Jurkat, Clone E6-1 (cell line): ENCODE results near the gene TNFAIP8L2.
A peak's percentile ranks its signal among the peaks of the same experiment; 100 is the strongest.

Experiments
- DNase-seq: peaks from one replicate; pipeline ENCODE4 v3.0.0-alpha.2; 2011; ENCODE audit warnings: low read depth, low spot score
- H3K4me3 ChIP-seq: 2 replicates; pipeline ENCODE4 v1.5.1; 2011; ENCODE audit warnings: mild to moderate bottlenecking, low read length, control low read depth, moderate library complexity

Gene TNFAIP8L2

DNA sequence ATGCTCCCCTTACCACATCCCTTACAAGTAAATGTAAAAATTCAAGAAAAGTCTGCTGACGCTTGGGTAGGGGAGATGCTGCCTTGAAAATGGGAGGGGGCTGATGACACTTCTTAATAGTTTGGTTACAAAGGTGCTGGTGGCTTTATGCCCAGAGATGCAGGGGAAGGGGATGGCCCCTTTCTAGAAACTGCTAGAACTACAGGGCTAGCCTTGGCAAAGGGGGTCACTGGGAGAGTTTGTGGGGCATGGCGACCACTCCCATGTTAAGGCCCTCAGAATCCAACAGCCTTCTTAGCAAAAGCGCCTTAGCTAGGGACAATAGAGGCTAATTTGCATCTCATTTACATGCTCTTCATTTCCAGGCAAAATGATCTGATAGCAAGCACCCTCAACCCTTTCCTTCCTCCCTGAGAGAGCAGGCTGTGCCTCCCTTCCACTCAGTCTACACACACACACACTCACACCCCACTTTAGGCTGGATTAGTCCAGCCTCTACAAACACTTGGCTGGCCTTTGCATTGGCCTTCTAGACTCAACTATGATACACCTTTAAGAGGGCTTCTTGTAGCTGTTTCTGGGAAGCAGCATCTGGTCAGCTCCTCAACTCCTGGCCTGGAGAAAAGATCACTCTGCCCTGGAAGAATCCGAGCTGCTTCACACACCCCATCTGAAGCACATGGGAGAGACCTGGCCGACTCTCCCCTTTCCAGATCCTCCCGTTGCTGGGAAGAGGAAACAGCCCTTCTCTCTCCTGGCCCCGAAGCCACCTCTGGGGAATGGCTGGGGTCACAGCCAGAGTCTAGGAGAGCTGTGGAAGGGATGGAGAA is 11.8 kb upstream of the TNFAIP8L2 start:
- no peak for DNase-seq
- no peak overlapping the region for H3K4me3 ChIP-seq

DNA sequence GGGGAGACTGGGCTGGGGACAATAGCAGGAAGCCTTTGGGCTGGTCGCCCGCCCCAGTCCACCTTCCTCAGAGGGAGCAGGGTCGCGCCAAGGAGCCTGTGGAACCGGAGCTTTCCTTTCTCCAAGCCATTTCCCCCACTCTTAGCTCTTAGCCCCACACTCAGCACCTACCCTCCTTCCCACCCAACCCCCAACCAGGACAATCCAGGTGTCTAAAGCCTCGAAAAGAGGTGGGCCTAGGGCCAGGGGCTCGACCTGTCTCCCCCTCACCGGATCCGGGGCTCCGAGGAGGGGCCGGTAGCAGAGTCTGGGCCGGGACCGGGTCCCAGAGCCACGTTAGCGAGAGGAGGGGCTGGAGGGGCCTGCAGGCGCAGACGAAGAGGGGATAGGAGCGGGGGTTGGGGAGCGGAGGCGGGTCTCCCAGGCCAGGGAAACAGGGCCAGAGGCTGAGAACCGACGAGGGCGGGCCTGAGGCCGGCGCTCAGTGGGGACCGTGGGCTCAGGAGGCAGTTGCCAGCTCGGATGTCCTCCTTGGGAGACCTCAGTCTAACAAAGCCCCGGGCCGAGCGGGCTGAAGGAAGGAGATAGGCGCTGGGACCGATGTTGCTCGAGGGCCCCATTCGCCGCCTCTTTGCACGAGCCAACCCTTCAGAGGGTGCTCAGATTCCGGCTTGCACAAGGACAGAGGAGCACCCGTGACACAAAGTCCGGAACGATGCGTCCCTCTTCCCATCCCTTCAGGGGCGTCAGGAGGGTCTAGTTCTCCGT is 11.0 kb upstream of the TNFAIP8L2 start:
- DNase-seq: no peak
- no peak overlapping the region; the same call in 1 of the 2 replicates for H3K4me3 ChIP-seq

DNA sequence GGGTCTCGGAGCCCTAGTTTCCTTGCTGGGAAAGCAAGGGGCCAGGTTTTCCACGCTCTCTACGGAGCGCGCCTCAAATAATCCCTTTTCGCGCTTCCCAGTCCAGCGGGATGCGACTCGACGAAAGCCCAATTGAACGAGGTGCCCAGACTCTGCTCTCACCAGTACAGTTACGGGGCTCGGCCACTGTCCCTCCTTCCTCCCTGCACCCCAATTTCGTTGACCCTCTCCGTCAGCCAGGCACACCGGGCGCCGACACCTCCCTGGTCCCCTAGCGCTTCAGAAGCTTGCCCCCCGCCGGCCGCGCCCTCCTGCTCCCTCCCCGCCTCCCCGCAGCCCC is 10.4 kb upstream of the TNFAIP8L2 start:
- no peak for DNase-seq

DNA sequence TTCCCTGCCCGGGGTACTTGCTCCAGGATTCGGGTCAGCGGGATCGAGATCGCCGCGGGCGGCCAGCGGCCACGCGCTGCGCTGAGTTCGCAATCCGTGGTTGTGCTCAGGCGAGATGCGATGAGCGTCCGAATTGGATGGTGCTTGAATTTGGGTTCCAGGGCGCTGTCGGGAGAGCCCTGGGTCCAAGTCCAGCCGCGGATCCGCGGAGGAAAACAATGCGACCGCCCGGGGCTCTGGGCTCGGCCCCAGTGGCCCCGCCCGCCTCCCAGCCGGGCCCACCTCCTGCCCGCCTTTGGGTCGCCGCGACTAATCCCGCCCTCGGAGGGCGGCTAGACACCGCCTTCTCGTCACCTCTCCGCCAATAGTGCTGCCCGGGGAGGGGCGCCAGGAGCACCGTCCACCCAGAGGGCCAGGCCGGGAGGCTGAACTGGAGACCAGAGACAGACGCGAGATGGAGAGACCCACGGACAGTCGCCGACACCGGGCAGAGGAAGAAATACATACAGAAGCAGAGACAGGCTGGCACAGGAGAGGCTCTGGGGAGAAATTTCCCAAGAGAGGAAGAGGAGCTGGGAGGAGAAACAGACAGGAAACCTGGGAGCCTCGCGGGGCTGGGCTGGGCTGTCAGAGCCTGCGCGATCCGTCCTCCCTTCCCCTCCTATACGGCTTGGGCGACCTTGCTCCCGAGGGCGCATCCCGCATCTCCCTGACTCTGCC is 9.9 kb upstream of the TNFAIP8L2 start, which contains the start of gene SEMA6C:
SEMA6C (minus strand) TSS at position 220 of the 720 bp plus-strand sequence. CDS start 4,010 bp downstream, outside the sequence.
- peak; percentile 52 for DNase-seq
- H3K4me3 ChIP-seq: peak within 1 kb of the TSS; percentile 68

More for the DNA sequence above, 10.4 kb upstream of the TNFAIP8L2 start:
- H3K4me3 ChIP-seq: peak overlapping the region; percentile 68

DNA sequence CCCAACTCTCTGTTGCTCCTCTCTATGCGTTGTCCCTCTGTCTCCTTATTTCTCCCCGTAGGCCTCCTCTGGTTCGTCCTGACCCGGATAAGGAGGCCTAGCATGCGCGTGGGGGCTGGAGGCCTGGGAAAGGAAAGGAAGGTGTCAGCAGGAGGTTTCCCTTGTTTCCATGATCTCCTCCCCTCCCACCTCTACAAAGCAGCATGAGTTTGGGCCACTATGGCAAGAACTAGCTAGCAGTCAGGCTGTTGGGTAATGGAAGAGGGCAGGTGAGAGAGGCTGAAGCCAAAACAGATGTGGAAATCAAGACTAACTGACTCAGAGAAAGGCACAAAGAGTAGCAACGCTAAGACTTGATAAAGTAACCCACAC is 9.3 kb upstream of the TNFAIP8L2 start:
- DNase-seq: no peak
- peak overlapping the region; percentile 68 for H3K4me3 ChIP-seq

DNA sequence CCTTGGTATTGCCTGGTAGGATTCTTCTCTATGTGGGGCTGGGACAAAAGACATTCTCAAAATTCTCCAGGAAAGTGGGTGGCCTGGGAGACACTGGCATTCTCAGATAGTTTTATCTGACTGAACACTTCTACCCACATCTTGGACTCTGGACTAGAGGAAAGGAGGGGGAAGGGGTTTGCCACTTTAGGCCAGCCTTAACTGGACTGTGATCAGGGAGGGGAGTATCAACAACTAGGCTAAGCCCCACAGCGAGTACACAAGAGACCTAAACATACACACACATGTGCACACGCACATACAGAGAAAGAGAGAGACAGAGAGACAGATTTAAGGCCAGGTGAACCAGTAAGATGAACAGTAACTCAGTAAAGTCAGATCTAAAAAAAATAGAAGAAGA is 8.8 kb upstream of the TNFAIP8L2 start:
- DNase-seq: no peak
- H3K4me3 ChIP-seq: no peak overlapping the region

DNA sequence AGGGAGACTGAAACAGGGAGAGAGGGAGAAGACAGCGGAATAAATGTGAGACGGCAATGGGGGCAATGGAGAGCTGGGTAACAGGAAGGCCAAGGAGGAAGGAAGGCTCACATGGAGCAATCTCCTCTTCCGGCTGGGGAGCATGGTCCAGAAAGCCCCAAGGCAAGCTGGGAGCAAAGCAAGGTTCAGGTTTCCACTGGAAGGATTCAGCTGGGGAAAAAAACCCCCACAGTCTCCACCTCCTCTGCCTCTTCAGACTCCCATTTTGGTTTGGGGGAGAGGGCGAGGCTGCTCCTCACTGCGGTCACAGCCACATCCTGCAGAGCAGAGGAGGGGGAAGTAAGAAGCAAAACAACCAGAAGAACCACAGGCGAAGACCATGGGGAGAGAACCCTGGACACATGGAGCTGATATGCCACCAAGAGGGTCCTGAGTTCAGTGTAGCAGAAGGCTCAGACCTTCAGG is 650 bp downstream of the TNFAIP8L2 start:
- peak overlapping the region; percentile 40 for H3K4me3 ChIP-seq
- DNase-seq: peak; percentile 81

DNA sequence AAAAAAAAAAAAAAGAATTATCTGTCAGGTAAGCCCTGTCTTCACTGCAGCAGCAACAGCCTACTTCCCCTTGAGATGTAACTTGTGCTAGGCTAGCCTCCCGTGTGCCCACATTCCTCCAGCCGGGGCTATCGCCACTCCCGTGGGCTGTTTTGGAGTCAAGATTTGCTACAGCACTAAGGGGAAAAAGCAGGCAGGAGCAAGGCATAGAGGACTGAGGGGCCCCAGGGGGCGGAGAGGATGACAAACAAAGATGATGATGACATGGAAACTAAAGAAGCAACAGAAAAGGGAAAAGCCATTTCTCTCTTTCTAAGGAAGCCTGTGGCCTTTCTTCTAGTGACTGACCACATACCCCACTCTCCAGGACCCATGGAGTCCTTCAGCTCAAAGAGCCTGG is 1.9 kb downstream of the TNFAIP8L2 start:
- no peak for DNase-seq
- H3K4me3 ChIP-seq: no peak overlapping the region

DNA sequence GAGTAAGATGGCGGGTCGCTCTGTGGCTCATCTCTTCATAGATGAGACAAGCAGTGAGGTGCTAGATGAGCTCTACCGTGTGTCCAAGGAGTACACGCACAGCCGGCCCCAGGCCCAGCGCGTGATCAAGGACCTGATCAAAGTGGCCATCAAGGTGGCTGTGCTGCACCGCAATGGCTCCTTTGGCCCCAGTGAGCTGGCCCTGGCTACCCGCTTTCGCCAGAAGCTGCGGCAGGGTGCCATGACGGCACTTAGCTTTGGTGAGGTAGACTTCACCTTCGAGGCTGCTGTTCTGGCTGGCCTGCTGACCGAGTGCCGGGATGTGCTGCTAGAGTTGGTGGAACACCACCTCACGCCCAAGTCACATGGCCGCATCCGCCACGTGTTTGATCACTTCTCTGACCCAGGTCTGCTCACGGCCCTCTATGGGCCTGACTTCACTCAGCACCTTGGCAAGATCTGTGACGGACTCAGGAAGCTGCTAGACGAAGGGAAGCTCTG is 2.4 kb downstream of the TNFAIP8L2 start:
- H3K4me3 ChIP-seq: no peak overlapping the region
- no peak for DNase-seq

DNA sequence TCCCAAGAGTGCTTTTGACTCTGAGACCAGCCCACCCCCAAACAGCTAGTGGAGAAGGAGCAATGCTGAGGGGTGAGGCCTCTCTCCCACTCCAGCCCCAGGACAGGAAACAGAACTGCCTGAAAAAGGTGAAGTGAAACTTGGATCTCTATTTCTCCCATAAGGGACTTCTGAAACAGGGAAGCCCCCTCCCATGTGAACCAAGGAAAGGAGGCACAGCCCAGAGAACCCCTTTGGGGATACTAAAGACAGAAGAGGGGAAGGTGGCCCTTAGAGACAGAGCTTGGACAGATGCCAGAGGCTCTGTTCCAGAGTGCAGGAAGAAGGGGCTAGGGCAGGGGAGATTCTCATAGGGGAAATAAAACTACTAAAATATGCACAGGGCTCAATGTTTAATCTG is 2.9 kb downstream of the TNFAIP8L2 start:
- no peak overlapping the region for H3K4me3 ChIP-seq
- no peak for DNase-seq

DNA sequence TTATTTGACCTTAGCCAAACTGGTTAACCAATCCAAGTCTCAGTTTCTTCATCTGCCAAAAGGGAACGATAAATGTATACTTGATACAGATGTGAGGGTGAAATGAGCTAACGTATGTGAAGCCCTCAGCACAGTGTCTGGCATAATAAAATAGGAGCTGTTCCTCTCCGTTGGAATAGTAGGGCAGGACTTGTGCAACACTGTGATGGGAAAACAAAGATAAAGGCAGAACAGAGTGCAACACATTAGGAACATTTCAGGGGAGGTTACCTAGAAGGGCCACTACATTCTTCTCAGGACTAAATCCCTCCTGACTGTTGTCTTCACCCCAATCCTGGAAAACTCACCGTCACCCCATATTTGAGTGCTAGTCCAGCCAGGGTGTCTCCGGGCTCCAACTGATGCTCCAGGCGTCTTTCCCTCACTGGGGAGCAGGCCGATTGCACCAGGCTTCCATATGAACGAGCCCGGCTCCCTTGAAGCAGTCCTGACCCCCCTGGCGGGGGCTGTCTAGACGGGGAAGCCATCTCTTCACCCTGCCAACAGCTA is 8.4 kb downstream of the TNFAIP8L2 start:
- peak overlapping the region; percentile 99 for H3K4me3 ChIP-seq
- DNase-seq: no peak

DNA sequence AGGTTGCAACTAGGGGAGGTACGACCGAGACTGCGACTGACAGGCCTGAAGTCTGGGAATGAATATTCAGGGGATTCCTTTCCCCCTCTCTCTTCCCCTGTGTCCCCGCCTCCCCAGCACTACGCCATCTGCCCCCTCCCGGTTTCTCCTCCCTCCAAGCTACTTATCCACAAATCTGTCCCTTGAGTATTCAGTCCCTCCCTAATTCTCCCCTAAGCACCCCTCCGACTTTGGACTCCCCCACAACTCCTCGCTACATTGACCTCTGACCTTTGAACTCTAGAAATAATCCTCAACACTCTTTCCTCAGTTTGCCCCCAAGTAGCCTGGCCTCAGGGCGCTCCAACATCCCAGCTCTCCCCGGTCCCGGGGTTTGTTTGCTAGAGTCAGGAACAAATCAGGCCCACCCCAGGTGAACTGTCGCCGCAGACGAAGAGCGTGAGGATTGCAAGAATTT is 8.9 kb downstream of the TNFAIP8L2 start:
- H3K4me3 ChIP-seq: peak overlapping the region; percentile 99
- DNase-seq: peak; percentile 39

DNA sequence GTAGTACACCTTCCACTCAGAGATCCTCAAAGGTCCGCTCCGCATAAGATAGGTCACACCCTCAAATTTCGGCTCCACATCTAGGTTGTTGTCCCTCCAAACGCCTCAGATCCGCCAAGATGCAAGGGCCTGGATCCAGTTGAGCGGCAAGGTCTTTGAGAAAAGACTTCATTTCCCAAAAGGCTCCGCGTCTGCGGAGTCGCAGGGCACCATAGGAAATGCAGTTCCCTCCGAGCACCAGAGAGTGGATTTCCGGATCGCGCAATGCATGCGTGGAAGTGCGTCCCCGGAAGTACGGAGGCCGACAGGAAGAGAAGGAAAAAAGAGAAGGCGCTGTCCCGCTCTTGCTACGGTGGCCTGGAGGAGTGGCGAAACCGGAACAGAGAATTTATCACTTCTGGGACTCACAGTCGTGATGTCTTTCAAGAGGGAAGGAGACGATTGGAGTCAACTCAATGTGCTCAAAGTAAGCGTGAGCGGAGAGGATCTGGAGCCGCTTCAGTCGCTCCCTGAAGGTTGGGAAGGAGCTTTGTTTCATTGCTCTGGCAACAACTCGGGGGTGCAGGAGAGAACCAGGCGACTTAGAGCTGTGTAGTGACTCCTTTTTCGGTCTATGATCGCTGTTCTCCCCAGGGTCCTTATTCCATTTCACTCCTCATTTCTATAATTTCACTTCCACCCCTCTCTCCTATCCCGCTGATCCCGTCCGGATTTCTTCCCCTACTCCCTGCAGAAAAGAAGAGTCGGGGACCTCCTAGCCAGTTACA is 9.5 kb downstream of the TNFAIP8L2 start, which contains the start of the genes LYSMD1 and SCNM1:
LYSMD1 (minus strand) TSS at position 165 of the 767 bp plus-strand sequence. CDS start 644 bp downstream, outside the sequence.
SCNM1 (plus strand) TSS at position 407 of the 767 bp plus-strand sequence; CDS start at position 416, 9 bp downstream.
- H3K4me3 ChIP-seq: peak within 1 kb of the TSS; percentile 99
- DNase-seq: peak; percentile 99

DNA sequence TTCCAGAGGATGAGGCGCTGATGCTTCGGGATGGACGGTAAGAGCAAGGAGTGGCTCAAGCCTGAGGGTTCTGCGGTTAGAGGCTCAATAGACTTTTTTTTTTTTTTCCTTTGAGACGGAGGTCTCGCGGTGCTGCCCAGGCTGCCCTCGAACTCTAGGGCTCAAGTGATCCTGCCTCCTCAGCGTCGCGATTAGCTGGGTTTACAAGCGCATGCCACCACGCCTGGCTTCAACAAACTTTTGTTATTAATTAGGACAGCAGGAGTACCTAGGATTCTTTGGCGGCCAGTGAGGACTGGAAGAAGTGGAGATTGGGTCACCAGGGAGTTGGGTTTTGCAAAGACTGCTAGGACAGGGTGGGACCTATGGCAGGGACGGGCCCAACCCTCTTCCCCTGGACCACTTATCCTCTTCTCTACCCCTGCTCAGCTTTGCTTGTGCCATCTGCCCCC is 10.1 kb downstream of the TNFAIP8L2 start:
- DNase-seq: no peak
- H3K4me3 ChIP-seq: peak overlapping the region; percentile 99

DNA sequence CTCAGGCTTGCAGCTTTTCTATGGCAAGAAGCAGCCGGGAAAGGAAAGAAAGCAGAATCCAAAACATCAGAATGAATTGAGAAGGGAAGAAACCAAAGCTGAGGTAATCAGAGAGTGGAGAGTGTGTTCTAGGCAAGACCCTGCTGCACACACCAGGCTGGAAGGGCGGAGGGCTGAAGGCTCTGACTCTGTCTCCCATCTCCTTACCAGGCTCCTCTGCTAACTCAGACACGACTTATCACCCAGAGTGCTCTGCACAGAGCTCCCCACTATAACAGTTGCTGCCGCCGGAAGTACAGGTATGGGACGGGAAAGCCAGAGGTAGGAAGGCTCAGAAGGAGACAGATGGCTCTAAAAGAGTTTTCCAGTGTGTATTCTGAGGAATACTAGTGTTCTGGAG is 10.7 kb downstream of the TNFAIP8L2 start:
- peak overlapping the region; percentile 99 for H3K4me3 ChIP-seq
- DNase-seq: no peak

DNA sequence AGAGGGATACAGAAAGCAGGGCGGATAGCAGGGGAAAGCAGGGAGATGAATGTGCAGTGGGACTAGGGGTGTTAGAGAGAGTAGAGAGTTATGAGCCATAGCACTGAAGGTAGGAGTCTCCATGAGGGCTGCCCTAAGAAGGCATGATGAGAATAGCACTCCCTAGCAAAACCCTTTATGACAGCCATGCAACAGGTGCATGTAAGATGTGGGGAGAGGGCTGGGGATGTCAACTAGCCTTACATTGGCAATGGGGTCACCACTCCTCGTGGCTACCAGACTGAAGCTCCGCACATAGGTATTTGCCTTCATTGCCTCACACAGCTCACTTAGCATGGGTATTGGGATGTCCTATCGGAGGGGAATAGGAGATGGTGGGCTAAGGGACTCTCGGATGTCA is 14.7 kb downstream of the TNFAIP8L2 start:
- no peak for DNase-seq
- no peak overlapping the region for H3K4me3 ChIP-seq

DNA sequence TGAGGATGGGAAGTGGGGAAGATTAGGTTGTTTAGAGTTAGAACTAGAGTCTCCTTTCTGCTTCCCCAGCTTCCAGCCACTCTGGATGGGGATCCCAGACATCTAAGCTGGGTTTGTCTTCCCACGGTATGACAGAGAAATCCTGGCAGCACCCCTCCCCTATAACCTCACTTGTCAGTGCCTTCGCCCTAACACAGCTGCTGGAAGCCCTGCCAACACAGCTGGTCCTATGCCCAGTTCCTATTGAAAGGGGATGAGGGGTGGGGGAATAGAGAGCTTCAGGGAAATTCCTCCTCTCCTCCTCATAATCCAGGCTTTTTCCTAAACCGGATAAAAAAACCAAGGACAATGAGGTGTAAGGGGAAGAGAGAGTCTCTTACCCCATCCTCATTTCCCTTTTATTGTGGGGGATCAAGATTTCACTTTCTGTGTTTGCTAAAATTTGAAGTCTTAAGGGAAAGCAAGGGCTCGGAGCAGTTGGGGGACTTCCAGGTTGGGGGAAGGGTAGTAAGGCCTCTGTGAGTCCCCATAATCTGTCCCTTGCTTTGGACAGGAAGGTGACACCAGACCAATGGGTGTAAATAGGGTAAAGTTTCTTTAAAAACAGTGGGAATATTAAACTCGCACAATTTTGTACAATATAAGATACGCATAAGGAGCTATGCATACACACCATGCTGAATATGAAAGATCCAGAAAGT is 18.7 kb downstream of the TNFAIP8L2 start:
- no peak for DNase-seq
- H3K4me3 ChIP-seq: no peak overlapping the region
